Suprapubic skin (tissue), 4 donors: ENCODE measurements around the gene SPTBN1. TPM values are rescaled to one million over a fixed set of nuclear protein-coding genes. Genes with fewer than 3 reads are reported as not detected.

Source experiments
- DNase-seq, 2 donors: peaks; one replicate each; pipeline ENCODE4 v3.0.0-alpha.2; 2019; ENCODE audit warnings: low spot score in 2 of 2
- H3K27ac ChIP-seq: fragments of 200-600 bp; sonication (generic); one replicate; pipeline ENCODE4 v1.5.1; 2019
- H3K27me3 ChIP-seq: fragments of 200-600 bp; sonication (generic); one replicate; pipeline ENCODE4 v1.5.1; 2019
- H3K36me3 ChIP-seq: fragments of 200-600 bp; sonication (generic); one replicate; pipeline ENCODE4 v1.5.1; 2019
- H3K4me1 ChIP-seq: fragments of 200-600 bp; sonication (generic); one replicate; pipeline ENCODE4 v1.5.1; 2019
- H3K4me3 ChIP-seq: fragments of 200-600 bp; sonication (generic); one replicate; pipeline ENCODE4 v1.5.1; 2019; ENCODE audit warnings: mild to moderate bottlenecking
- H3K9me3 ChIP-seq: fragments of 200-600 bp; sonication (generic); one replicate; pipeline ENCODE4 v1.5.1; 2019
- EP300 ChIP-seq: sonication (generic); formaldehyde crosslinking; IDR thresholded peaks from one replicate; pipeline ENCODE4 v1.6.1; 2017; ENCODE audit warnings: antibody characterized with exemption
- POLR2A ChIP-seq, 2 donors: fragments of 450-650 bp; IDR thresholded peaks; one replicate each; pipeline ENCODE4 v1.6.1; 2017; ENCODE audit warnings: antibody characterized with exemption in 2 of 2, mild to moderate bottlenecking in 2 of 2, moderate library complexity in 2 of 2
- POLR2AphosphoS5 ChIP-seq, 3 donors: sonication (generic); formaldehyde crosslinking; IDR thresholded peaks; one replicate each; pipeline ENCODE4 v1.6.1; 2017; ENCODE audit warnings: antibody characterized with exemption in 3 of 3
- WGBS: methylation state at CpG from one replicate; pipeline ENCODE4 v1.1.5; 2018; 5-methylcytosine and 5-hydroxymethylcytosine counted together
- total RNA-seq, 4 donors: library from RNA; depleted of rRNA; stranded (reverse); fragments of >200 nt; gene quantifications; one replicate each; pipeline ENCODE4 v1.1.0, GENCODE V29; 2016
- TF ChIP-seq, protein P1 (sequence below), 2 donors: fragments of 200-600 bp in 1 of 2; fragments of 450-650 bp in 1 of 2; sonication (generic) in 1 of 2; IDR thresholded peaks; one replicate each; pipeline ENCODE4 v1.5.1; 2016 to 2019; ENCODE audit warnings: antibody characterized with exemption in 2 of 2, mild to moderate bottlenecking in 1 of 2, moderate library complexity in 1 of 2

SPTBN1 gene
- 100 to 1,000 TPM; 173 to 250 (median 203) TPM for total RNA-seq

DNA sequence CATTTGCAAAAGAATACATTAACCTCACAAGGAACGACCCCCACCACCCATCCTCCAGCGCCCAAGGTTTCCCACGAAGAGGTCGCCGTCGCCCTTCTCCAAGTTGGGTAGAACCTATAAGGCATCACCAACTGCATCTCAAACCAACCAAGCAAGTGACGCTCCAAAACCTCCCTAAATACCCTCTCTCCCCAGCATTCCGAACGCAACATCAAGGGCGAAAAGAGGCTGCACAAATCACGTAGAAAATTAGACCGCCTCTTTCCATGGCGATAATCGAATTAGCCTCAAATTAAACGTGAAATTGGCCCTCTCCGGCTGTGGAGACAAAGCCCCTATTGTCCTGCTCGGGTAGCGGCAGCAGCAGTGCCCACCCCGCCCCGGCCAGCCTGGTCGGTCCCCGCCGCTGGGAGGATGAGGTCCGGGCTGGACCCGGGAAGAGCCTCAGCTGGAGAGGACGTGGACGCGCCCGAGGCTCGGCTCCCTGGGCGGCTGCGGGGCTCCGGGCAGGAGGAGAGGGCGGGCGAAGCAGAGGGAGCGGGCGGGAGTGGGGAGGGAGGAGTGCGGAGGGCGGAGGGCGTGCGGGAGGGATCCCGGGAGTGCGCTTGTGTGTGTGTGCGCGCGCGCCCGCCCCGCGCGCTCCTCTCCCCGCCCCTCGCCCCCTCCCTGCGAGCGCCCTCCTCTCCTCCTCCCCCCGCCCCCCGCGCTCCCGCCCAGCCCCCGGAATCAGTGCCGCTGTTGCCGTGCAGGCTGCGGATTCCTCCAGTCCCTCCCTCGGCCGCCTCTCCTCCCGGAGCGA, at the start of gene SPTBN1:
Gene SPTBN1 (plus strand): TSS at position 765 of the 799 bp plus-strand sequence. CDS start 70,092 bp downstream, outside the sequence.
- TF ChIP-seq POLR2A (IDR thresholded peaks at IDR 0.05): no peak
- peak in 1 of 3 donors; percentile 18 for TF ChIP-seq POLR2AphosphoS5 (IDR thresholded peaks at IDR 0.05)
- H3K4me1 ChIP-seq: peaks cover 41% of the 10 kb centered on the region
- WGBS: under 1% methylated on average over 39 of the region's 67 CpGs
- peak; percentile 93 to 94 for DNase-seq
- peak within 1 kb of the TSS; percentile 97 for H3K4me3 ChIP-seq
- peaks cover 5% of the 10 kb centered on the region for H3K27me3 ChIP-seq
- no peaks in the 10 kb centered on the region for H3K36me3 ChIP-seq
- no peaks in the 10 kb centered on the region for H3K9me3 ChIP-seq
- H3K27ac ChIP-seq: peak within 1 kb of the TSS; percentile 96

DNA sequence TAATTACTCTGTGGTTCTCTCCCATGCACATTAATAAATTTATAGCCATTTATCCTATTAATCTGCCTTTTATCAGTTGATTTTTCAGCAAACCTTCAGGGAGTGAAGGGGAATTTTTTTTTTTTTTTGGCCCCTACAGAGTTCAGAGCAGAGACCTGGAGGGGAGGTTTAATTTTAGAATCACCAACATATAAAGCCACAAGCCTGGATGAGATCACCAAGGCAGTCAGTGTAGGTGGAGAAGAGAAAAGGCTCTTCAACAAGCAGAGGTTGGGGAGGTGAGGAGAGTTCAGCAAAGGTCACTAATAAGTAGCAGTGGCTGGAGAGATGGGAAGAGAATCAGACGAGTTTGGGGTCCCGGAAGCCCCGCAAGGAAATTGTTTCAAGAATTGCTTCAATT, 48.4 kb upstream of the SPTBN1 start:
- Histone ChIP-seq H3K27me3 (no peaks in the 10 kb centered on the region), H3K4me1 (peaks cover 3% of the 10 kb centered on the region), H3K27ac (no peak overlapping the region), H3K4me3 (no peak overlapping the region), H3K36me3 (no peaks in the 10 kb centered on the region), H3K9me3 (no peaks in the 10 kb centered on the region)
- TF ChIP-seq, protein P1, sequence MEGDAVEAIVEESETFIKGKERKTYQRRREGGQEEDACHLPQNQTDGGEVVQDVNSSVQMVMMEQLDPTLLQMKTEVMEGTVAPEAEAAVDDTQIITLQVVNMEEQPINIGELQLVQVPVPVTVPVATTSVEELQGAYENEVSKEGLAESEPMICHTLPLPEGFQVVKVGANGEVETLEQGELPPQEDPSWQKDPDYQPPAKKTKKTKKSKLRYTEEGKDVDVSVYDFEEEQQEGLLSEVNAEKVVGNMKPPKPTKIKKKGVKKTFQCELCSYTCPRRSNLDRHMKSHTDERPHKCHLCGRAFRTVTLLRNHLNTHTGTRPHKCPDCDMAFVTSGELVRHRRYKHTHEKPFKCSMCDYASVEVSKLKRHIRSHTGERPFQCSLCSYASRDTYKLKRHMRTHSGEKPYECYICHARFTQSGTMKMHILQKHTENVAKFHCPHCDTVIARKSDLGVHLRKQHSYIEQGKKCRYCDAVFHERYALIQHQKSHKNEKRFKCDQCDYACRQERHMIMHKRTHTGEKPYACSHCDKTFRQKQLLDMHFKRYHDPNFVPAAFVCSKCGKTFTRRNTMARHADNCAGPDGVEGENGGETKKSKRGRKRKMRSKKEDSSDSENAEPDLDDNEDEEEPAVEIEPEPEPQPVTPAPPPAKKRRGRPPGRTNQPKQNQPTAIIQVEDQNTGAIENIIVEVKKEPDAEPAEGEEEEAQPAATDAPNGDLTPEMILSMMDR (IDR thresholded peaks at IDR 0.05): no peak
- TF ChIP-seq POLR2A (IDR thresholded peaks at IDR 0.05) (no peak), POLR2AphosphoS5 (IDR thresholded peaks at IDR 0.05) (no peak), EP300 (no peak)
- WGBS: 92% methylated on average over 3 of the region's 3 CpGs
- no peak for DNase-seq

DNA sequence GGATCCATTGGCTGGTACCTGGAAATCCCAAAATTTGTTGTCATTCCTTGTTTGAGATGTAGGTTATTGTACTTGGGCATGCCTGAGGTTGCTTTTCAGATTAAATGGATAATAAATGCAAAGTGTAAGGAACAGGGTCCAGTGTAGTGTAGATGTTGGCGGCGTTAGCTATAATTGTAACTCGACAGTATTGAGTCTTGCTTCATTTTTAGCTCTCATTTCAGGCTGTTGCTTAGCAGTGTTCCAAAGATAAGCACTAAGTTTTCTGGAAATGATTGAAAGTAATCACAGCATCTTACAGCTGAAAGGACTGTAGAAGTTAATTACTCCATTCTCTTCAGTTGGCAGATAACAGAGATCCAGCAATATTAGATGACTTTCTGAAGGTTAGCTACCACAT, 47.8 kb upstream of the SPTBN1 start:
- Histone ChIP-seq H3K36me3 (no peaks in the 10 kb centered on the region), H3K9me3 (no peaks in the 10 kb centered on the region), H3K4me3 (no peak overlapping the region), H3K4me1 (no peaks in the 10 kb centered on the region), H3K27me3 (no peaks in the 10 kb centered on the region), H3K27ac (no peak overlapping the region)
- TF ChIP-seq, protein P1 (IDR thresholded peaks at IDR 0.05): no peak
- TF ChIP-seq POLR2A (IDR thresholded peaks at IDR 0.05): no peak
- TF ChIP-seq POLR2AphosphoS5 (IDR thresholded peaks at IDR 0.05): no peak
- TF ChIP-seq EP300: no peak
- no peak for DNase-seq
- WGBS: 87% methylated on average over 3 of the region's 3 CpGs

DNA sequence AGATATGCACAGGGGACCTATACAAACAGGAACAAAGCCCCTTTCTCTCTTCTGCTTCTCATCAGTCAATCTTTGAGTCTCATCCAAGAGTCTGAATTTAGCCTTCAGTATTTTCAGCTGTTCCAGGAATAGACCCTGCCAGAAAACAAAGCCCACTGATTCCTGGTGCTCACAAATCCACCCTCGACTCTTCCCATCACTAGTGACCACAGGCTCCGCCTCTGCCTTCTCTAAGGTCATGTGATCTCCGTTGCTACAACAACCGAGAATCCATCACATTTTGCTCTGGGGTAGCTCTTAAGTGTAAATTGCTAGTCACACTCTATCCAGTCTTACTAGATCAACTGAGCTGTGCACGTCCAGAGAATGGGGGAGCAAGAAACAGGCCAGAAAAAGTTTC, 46.4 kb upstream of the SPTBN1 start:
- Histone ChIP-seq H3K36me3 (no peaks in the 10 kb centered on the region), H3K4me1 (no peaks in the 10 kb centered on the region), H3K27ac (no peak overlapping the region), H3K9me3 (no peaks in the 10 kb centered on the region), H3K4me3 (no peak overlapping the region), H3K27me3 (no peaks in the 10 kb centered on the region)
- WGBS: 58% methylated on average over 5 of the region's 5 CpGs
- no peak for DNase-seq
- no peak for TF ChIP-seq EP300
- TF ChIP-seq POLR2A (IDR thresholded peaks at IDR 0.05): no peak
- TF ChIP-seq, protein P1 (IDR thresholded peaks at IDR 0.05): no peak
- TF ChIP-seq POLR2AphosphoS5 (IDR thresholded peaks at IDR 0.05): no peak

DNA sequence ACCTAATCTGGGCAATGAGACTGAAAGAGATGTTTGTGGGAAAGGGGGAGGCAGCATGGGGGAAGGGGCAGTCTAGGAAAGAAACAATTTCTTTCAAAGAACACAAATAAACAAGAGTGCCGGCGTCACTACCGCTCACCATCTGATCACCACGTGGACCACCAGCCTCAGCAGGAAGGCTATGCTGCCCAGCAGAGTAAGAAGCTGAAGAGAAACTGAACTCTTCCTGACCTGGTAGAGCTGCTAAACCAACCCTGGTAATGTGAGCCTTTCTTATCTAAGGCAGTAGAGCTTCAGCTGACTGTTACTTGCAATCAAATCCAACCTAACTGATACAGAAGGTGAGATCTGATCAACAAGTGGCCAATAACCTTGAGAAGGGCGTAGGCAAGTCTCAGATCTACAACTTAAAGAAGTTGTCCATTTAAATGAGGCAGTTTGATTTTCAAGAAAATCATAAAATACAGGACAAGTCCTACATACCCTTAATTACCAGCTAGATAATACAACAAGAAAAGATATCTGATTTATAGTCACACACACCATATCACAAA, 44.2 kb upstream of the SPTBN1 start:
- no peaks in the 10 kb centered on the region for H3K9me3 ChIP-seq
- peaks cover 13% of the 10 kb centered on the region for H3K4me1 ChIP-seq
- DNase-seq: no peak
- no peaks in the 10 kb centered on the region for H3K36me3 ChIP-seq
- no peak overlapping the region for H3K27ac ChIP-seq
- H3K27me3 ChIP-seq: no peaks in the 10 kb centered on the region
- WGBS: 87% methylated on average over 5 of the region's 5 CpGs
- TF ChIP-seq EP300 (no peak), POLR2AphosphoS5 (IDR thresholded peaks at IDR 0.05) (no peak), POLR2A (IDR thresholded peaks at IDR 0.05) (no peak)
- TF ChIP-seq, protein P1 (IDR thresholded peaks at IDR 0.05): no peak
- H3K4me3 ChIP-seq: no peak overlapping the region
